ENCODE results near the gene TMEM229B.

DNA sequence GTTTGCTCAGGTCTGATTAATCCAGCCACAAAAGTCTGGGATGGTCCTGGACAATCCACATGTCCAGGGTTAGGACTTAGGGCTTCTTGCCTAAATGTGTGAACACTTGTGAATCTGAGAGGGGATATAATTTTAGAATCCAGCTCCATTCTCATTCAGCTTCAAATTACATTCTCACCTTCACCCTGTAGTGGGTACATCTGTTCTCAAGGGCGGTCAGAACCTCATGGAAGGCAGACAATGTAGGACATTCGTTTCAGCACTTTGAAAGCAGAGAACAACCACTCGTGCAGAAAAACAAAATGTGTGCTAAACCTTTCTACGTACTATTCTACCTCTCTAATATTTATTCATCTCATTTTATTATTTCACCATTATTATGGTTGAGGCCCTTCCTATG, 1.2 kb downstream of the TMEM229B start:
- TF ChIP-seq GABPA (IDR thresholded peaks at IDR 0.05; ENCODE audit: low read depth) (no peak), POLR2AphosphoS5 (IDR thresholded peaks at IDR 0.05; ENCODE audit: low read depth) (no peak)
- TF ChIP-seq, protein P1, sequence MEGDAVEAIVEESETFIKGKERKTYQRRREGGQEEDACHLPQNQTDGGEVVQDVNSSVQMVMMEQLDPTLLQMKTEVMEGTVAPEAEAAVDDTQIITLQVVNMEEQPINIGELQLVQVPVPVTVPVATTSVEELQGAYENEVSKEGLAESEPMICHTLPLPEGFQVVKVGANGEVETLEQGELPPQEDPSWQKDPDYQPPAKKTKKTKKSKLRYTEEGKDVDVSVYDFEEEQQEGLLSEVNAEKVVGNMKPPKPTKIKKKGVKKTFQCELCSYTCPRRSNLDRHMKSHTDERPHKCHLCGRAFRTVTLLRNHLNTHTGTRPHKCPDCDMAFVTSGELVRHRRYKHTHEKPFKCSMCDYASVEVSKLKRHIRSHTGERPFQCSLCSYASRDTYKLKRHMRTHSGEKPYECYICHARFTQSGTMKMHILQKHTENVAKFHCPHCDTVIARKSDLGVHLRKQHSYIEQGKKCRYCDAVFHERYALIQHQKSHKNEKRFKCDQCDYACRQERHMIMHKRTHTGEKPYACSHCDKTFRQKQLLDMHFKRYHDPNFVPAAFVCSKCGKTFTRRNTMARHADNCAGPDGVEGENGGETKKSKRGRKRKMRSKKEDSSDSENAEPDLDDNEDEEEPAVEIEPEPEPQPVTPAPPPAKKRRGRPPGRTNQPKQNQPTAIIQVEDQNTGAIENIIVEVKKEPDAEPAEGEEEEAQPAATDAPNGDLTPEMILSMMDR (IDR thresholded peaks at IDR 0.05; ENCODE audit: insufficient read depth, low read length) = no peak
